K562 (cell line): ENCODE results near the gene GRM5. TPM values are rescaled to one million over a fixed set of nuclear protein-coding genes. Genes with fewer than 3 reads are reported as not detected.
A peak's percentile ranks its signal among the peaks of the same experiment; 100 is the strongest.

Experiments used
- ATAC-seq: fragments of 200-7000 bp; cut with Tn5 transposase; 3 replicates; pipeline ENCODE4 v1.9.1; 2020; ENCODE audit warnings: moderate library complexity
- BruUV-seq: library from RNA; stranded (reverse); fragments of 400-500 nt; replicated peaks from 2 replicates; lab custom pipeline; 2021; lab: Mats Ljungman, UMichigan
- CTCF ChIA-PET: fragments of 300-600 bp; formaldehyde crosslinking; extraction: SDS; loops from one replicate; lab custom pipeline; 2021; ENCODE audit warnings: low intra/inter-chr PET ratio; lab: Yijun Ruan, JAX
- POLR2A ChIA-PET: fragments of 300-600, 350-650 bp; sonication (Branson Sonifier 250); formaldehyde crosslinking; extraction: SDS; loops from one replicate; lab custom pipeline; 2021; ENCODE audit warnings: antibody characterized with exemption, inconsistent platforms; lab: Yijun Ruan, JAX
- DNase-seq, 4 experiments: peaks; one replicate each; pipeline versions ENCODE4 v3.0.0 to v3.0.0-alpha.2; 2011 to 2018; ENCODE audit warnings: low spot score in 3 of 4, mixed read lengths in 3 of 4; ENCODE audit errors: extremely low read depth in 1 of 4
- FAIRE-seq: peaks from 2 replicates; lab custom pipeline; 2011; peaks lifted over from hg19 to GRCh38; lab: Jason Lieb, UNC
- H2AFZ ChIP-seq: 2 replicates; pipeline ENCODE4 v1.6.0; 2011; ENCODE audit warnings: low read depth, low read length, control low read depth, inconsistent platforms
- H3K27ac ChIP-seq: fragments of 200-600 bp; 3 replicates; pipeline ENCODE4 v1.8.0; 2011; ENCODE audit warnings: low read depth, mild to moderate bottlenecking, control low read depth, inconsistent platforms, low read length, moderate library complexity, mixed read lengths; ENCODE audit errors: extremely low read depth
- H3K27me3 ChIP-seq, 2 experiments: fragments of 300-600 bp in 1 of 2; 2 replicates in 1 of 2; 3 replicates in 1 of 2; pipeline versions ENCODE4 v1.6.0 to v1.8.0; 2011; ENCODE audit warnings: inconsistent platforms in 2 of 2, low read length in 2 of 2, mild to moderate bottlenecking in 1 of 2, mixed read lengths in 1 of 2, moderate library complexity in 1 of 2; ENCODE audit not compliant: control insufficient read depth in 2 of 2, insufficient read depth in 2 of 2
- H3K36me3 ChIP-seq: fragments of 300-600 bp; 3 replicates; pipeline ENCODE4 v1.8.0; 2011; ENCODE audit warnings: mild to moderate bottlenecking, low read length, inconsistent platforms; ENCODE audit not compliant: control insufficient read depth, insufficient read depth
- H3K4me1 ChIP-seq, 2 experiments: fragments of 200-600 bp in 1 of 2; replicated peaks in 1 of 2; 2 replicates in 1 of 2; 3 replicates in 1 of 2; pipeline versions ENCODE4 v1.5.1 to v1.8.0; 2011; ENCODE audit warnings: inconsistent platforms in 2 of 2, low read length in 2 of 2, mild to moderate bottlenecking in 1 of 2, mixed read lengths in 1 of 2, moderate library complexity in 1 of 2; ENCODE audit not compliant: control insufficient read depth in 2 of 2, insufficient read depth in 2 of 2
- H3K4me2 ChIP-seq: 2 replicates; pipeline ENCODE4 v1.6.1; 2011; ENCODE audit warnings: low read length, control low read depth, inconsistent platforms, mixed read lengths; ENCODE audit not compliant: insufficient read depth
- H3K4me3 ChIP-seq: fragments of 200-600 bp; sonication (generic), shearing (Covaris generic); 2 replicates; pipeline ENCODE4 v1.5.1; 2016; ENCODE audit warnings: control low read depth, inconsistent platforms
- H3K79me2 ChIP-seq: fragments of 200-600 bp; 3 replicates; pipeline ENCODE4 v1.8.0; 2011; ENCODE audit warnings: low read length, inconsistent platforms; ENCODE audit not compliant: control insufficient read depth, insufficient read depth
- H3K9ac ChIP-seq, 2 experiments: 2 replicates each; pipeline versions ENCODE4 v1.6.0 to v1.6.1; 2011; ENCODE audit warnings: low read depth in 2 of 2, low read length in 2 of 2, control low read depth in 1 of 2, inconsistent platforms in 1 of 2, mild to moderate bottlenecking in 1 of 2, mixed read lengths in 1 of 2; ENCODE audit not compliant: insufficient read depth in 1 of 2
- H3K9me1 ChIP-seq: one replicate; pipeline ENCODE4 v1.6.0; 2011; ENCODE audit warnings: inconsistent platforms, mild to moderate bottlenecking, low read length, moderate library complexity; ENCODE audit not compliant: control insufficient read depth, insufficient read depth
- H3K9me3 ChIP-seq: replicated peaks from 2 replicates; pipeline ENCODE4 v1.5.1; 2011; ENCODE audit warnings: low read depth, low read length, inconsistent platforms; ENCODE audit not compliant: control insufficient read depth, insufficient read depth
- H4K20me1 ChIP-seq: replicated peaks from 2 replicates; pipeline ENCODE4 v1.6.1; 2011; ENCODE audit warnings: low read length, inconsistent platforms, mixed read lengths; ENCODE audit not compliant: control insufficient read depth, insufficient read depth
- GATAD2A ChIP-seq: fragments of 450-650 bp; IDR thresholded peaks from 2 replicates; pipeline ENCODE4 v1.6.1; 2017
- HNRNPH1 ChIP-seq: fragments of 200-400 bp; formaldehyde crosslinking; optimal IDR thresholded peaks from 2 replicates; pipeline ENCODE3; 2017; ENCODE audit warnings: low read depth, mild to moderate bottlenecking, low read length, moderate library complexity
- MAFG ChIP-seq: fragments of 450-650 bp; conservative IDR thresholded peaks from 2 replicates; pipeline ENCODE4 v1.6.1; 2016; ENCODE audit warnings: missing genetic modification characterization, missing compliant biosample characterization
- PML ChIP-seq: IDR thresholded peaks from 2 replicates; pipeline ENCODE4 v1.6.1; 2012; ENCODE audit warnings: low read length, inconsistent platforms
- TRIM24 ChIP-seq, 2 experiments: fragments of 450-650 bp; IDR thresholded peaks; 2 replicates each; pipeline ENCODE4 v1.6.1; 2016
- ZBTB8A ChIP-seq: fragments of 450-650 bp; IDR thresholded peaks from 2 replicates; pipeline ENCODE4 v1.6.1; 2018; ENCODE audit warnings: mild to moderate bottlenecking, moderate library complexity; ENCODE audit not compliant: partially characterized antibody
- ZNF212 ChIP-seq: fragments of 450-650 bp; formaldehyde crosslinking; IDR thresholded peaks from 2 replicates; pipeline ENCODE4 v1.4.0; 2020; ENCODE audit warnings: mild to moderate bottlenecking
- ZNF316 ChIP-seq: fragments of 450-650 bp; IDR thresholded peaks from 2 replicates; pipeline ENCODE4 v1.6.1; 2016
- in situ Hi-C: fragments of 300-500 bp; cut with MboI; formaldehyde crosslinking; loops from 4 replicates; pipeline ENCODE4 v1.15.0; 2018; ENCODE audit warnings: inconsistent platforms, mixed read lengths
- intact Hi-C: fragments of 100-400 bp; cut with micrococcal nuclease; formaldehyde crosslinking; loops from 2 replicates; pipeline ENCODE4 v1.14.2; 2022
- polyA plus RNA-seq, 8 experiments: library from polyadenylated mRNA; depleted of rRNA in 4 of 8; stranded (reverse) in 5 of 8; unstranded in 3 of 8; fragments of >200 nt; fragmentation: Nextera tagmentation in 2 of 8; fragmentation: Illumina TruSeq in 1 of 8; extraction: Ambion mirVana in 2 of 8; extraction: Trizol in 1 of 8; gene quantifications; 2 replicates each; pipeline versions ENCODE4 v1.2.1 to v1.2.3, GENCODE V29; 2011 to 2014; ENCODE audit warnings: inconsistent platforms in 1 of 8, missing spikeins in 1 of 8
- total RNA-seq, 7 experiments: library from RNA; depleted of rRNA in 6 of 7; stranded (reverse); fragments of >200 nt in 6 of 7; fragmentation: Illumina TruSeq in 2 of 7; extraction: Trizol in 2 of 7; gene quantifications; 2 replicates each; pipeline versions ENCODE4 v1.2.1 to v1.2.3, GENCODE V29; 2011 to 2021; ENCODE audit warnings: low replicate concordance in 1 of 7
- TF ChIP-seq, protein P1 (sequence below): fragments of 150-350 bp; conservative IDR thresholded peaks from 2 replicates; pipeline ENCODE4 v1.6.1; 2014; ENCODE audit warnings: low read length
- TF ChIP-seq, protein P2 (sequence below): fragments of 250-450 bp; sonication (Bioruptor Pico); IDR thresholded peaks from 2 replicates; pipeline ENCODE4 v1.4.0; 2020; ENCODE audit warnings: mild to moderate bottlenecking
- TF ChIP-seq, protein P3 (sequence below): fragments of 250-450 bp; sonication (Bioruptor Pico); IDR thresholded peaks from 2 replicates; pipeline ENCODE4 v1.8.0; 2021; ENCODE audit warnings: borderline replicate concordance, mild to moderate bottlenecking, moderate library complexity; ENCODE audit not compliant: poor library complexity, severe bottlenecking
- TF ChIP-seq, protein P4 (sequence below): conservative IDR thresholded peaks from 2 replicates; pipeline ENCODE4 v1.6.1; 2011; ENCODE audit warnings: low read depth, mild to moderate bottlenecking, low read length; ENCODE audit not compliant: control insufficient read depth
- TF ChIP-seq, protein P5 (sequence below), 3 experiments: fragments of 200-800 bp in 1 of 3; fragments of 250-450 bp in 1 of 3; fragments of 450-650 bp in 1 of 3; sonication (Bioruptor Pico) in 1 of 3; sonication (Bioruptor generic) in 1 of 3; formaldehyde crosslinking in 1 of 3; IDR thresholded peaks; 2 replicates each; pipeline versions ENCODE4 v1.6.1 to v1.8.0; 2016 to 2022; ENCODE audit warnings: mild to moderate bottlenecking in 2 of 3, missing genetic modification characterization in 2 of 3, missing compliant biosample characterization in 1 of 3, moderate library complexity in 1 of 3

GRM5 gene
- total and polyA plus RNA-seq, 9 of the 15 experiments (the other 6 are each of a cell fraction or from before 2014, with no cell fraction given): not detected

DNA sequence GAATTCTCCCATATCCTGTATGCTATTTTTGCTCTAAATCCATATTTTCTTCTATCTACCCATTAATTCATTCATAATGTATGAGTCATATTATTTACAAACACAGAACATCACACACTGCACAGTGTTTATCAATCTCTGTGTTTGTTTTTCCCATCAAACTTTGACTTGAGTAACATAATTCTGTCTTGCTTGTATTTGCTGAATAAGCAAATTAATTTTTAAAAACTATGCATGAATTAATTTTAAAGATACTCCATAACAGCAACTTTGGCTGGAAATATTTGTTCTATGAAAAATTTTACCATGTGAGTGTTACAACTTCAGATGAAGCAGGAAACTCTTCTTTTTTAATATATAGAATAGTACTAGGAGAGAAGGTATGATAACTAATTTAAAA, 275.6 kb downstream of the GRM5 start:
- Histone ChIP-seq H3K4me2 (no peak overlapping the region), H3K27ac (no peak overlapping the region), H3K4me3 (no peak overlapping the region), H3K9me3 (no peaks in the 10 kb centered on the region), H3K4me1 (no peaks in the 10 kb centered on the region), H3K9me1 (no peaks in the 10 kb centered on the region), H2AFZ (no peak overlapping the region), H4K20me1 (no peaks in the 10 kb centered on the region), H3K9ac (no peak overlapping the region), H3K79me2 (no peaks in the 10 kb centered on the region), H3K27me3 (no peaks in the 10 kb centered on the region), H3K36me3 (no peaks in the 10 kb centered on the region)
- ATAC-seq: no peak
- intact Hi-C loops (no loop called here), in situ Hi-C loops (no loop called here)
- DNase-seq: no peak
- ChIA-PET CTCF (no interaction called here), POLR2A (no interaction called here)
- BruUV-seq: no TSS peak
- no peak for FAIRE-seq
- TF ChIP-seq, protein P1, sequence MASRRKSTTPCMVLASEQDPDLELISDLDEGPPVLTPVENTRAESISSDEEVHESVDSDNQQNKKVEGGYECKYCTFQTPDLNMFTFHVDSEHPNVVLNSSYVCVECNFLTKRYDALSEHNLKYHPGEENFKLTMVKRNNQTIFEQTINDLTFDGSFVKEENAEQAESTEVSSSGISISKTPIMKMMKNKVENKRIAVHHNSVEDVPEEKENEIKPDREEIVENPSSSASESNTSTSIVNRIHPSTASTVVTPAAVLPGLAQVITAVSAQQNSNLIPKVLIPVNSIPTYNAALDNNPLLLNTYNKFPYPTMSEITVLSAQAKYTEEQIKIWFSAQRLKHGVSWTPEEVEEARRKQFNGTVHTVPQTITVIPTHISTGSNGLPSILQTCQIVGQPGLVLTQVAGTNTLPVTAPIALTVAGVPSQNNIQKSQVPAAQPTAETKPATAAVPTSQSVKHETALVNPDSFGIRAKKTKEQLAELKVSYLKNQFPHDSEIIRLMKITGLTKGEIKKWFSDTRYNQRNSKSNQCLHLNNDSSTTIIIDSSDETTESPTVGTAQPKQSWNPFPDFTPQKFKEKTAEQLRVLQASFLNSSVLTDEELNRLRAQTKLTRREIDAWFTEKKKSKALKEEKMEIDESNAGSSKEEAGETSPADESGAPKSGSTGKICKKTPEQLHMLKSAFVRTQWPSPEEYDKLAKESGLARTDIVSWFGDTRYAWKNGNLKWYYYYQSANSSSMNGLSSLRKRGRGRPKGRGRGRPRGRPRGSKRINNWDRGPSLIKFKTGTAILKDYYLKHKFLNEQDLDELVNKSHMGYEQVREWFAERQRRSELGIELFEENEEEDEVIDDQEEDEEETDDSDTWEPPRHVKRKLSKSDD: no peak
- no peak for TF ChIP-seq ZBTB8A
- TF ChIP-seq, protein P2, sequence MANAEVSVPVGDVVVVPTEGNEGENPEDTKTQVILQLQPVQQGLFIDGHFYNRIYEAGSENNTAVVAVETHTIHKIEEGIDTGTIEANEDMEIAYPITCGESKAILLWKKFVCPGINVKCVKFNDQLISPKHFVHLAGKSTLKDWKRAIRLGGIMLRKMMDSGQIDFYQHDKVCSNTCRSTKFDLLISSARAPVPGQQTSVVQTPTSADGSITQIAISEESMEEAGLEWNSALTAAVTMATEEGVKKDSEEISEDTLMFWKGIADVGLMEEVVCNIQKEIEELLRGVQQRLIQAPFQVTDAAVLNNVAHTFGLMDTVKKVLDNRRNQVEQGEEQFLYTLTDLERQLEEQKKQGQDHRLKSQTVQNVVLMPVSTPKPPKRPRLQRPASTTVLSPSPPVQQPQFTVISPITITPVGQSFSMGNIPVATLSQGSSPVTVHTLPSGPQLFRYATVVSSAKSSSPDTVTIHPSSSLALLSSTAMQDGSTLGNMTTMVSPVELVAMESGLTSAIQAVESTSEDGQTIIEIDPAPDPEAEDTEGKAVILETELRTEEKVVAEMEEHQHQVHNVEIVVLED (CRISPR knock-in tag): no peak
- no peak for TF ChIP-seq ZNF212 (CRISPR knock-in tag)
- TF ChIP-seq, protein P3, sequence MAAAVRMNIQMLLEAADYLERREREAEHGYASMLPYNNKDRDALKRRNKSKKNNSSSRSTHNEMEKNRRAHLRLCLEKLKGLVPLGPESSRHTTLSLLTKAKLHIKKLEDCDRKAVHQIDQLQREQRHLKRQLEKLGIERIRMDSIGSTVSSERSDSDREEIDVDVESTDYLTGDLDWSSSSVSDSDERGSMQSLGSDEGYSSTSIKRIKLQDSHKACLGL (CRISPR knock-in tag): no peak
- TF ChIP-seq MAFG (tag): peak; percentile 74
- TF ChIP-seq PML: no peak
- TF ChIP-seq, protein P4, sequence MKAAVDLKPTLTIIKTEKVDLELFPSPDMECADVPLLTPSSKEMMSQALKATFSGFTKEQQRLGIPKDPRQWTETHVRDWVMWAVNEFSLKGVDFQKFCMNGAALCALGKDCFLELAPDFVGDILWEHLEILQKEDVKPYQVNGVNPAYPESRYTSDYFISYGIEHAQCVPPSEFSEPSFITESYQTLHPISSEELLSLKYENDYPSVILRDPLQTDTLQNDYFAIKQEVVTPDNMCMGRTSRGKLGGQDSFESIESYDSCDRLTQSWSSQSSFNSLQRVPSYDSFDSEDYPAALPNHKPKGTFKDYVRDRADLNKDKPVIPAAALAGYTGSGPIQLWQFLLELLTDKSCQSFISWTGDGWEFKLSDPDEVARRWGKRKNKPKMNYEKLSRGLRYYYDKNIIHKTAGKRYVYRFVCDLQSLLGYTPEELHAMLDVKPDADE: no peak
- TF ChIP-seq TRIM24 (IDR thresholded peaks at IDR 0.05): no peak
- TF ChIP-seq, protein P5, sequence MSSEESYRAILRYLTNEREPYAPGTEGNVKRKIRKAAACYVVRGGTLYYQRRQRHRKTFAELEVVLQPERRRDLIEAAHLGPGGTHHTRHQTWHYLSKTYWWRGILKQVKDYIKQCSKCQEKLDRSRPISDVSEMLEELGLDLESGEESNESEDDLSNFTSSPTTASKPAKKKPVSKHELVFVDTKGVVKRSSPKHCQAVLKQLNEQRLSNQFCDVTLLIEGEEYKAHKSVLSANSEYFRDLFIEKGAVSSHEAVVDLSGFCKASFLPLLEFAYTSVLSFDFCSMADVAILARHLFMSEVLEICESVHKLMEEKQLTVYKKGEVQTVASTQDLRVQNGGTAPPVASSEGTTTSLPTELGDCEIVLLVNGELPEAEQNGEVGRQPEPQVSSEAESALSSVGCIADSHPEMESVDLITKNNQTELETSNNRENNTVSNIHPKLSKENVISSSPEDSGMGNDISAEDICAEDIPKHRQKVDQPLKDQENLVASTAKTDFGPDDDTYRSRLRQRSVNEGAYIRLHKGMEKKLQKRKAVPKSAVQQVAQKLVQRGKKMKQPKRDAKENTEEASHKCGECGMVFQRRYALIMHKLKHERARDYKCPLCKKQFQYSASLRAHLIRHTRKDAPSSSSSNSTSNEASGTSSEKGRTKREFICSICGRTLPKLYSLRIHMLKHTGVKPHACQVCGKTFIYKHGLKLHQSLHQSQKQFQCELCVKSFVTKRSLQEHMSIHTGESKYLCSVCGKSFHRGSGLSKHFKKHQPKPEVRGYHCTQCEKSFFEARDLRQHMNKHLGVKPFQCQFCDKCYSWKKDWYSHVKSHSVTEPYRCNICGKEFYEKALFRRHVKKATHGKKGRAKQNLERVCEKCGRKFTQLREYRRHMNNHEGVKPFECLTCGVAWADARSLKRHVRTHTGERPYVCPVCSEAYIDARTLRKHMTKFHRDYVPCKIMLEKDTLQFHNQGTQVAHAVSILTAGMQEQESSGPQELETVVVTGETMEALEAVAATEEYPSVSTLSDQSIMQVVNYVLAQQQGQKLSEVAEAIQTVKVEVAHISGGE (CRISPR knock-in tag; IDR thresholded peaks at IDR 0.05): no peak
- TF ChIP-seq HNRNPH1: no peak
- peak; percentile 85 for TF ChIP-seq ZNF316
- TF ChIP-seq GATAD2A: no peak
